Measurements from ENCODE around the gene PCGF2.
"Not testable (repeated sequence)": the region's sequence is repeated elsewhere in the genome, so short reads cannot be mapped to it uniquely, and the experiment has no call there.

The PCGF2 gene

GRCh38 chr17:38733982-38734973 is 13.9 kb downstream of the PCGF2 start:
- no peak for DNase-seq

- no peak for DNase-seq
Measured at GRCh38 chr17:38733282-38733981, 14.7 kb downstream of the PCGF2 start.

DNA sequence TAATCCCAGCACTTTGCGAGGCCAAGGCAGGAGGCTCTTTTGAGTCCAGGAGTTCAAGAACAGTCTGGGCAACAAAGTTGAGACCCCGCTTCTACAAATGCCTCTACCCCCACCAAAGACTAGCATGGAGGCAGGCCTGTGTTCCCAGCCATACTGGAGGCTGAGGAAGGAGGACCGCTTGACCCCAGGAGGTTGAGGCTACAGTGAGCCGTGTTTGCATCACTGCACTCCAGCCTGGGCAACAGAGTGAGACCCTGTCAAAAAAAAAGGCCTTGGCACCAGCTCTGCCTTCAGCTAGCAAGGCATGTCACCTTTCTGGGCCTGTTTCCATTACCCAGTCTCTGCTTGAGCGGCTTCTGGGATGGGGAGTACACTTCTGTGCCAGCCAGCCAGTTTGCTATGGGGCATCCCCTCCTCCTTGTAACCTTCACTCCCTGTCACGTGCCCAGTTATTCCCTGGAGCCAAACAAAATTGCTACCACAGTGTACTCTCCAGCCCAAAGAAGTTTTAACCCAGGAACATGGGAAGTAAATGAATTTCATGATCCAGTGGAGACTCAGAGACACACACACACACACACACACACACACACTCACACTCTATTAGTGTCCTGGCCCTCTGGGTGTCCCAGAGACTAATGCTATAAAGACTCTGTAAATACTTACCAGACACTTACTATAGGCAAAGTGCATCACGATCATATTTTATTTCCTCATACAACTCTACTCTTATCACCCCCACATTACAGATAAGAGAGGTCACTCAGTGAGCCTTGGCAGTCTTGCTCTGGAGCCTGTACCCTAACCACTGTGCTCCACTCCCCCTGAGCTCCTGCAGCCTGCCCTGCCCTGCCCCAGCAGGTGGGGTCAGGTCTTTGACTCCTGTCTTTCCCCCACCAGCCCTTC is 15.5 kb downstream of the PCGF2 start:
- no peak for DNase-seq

DNA sequence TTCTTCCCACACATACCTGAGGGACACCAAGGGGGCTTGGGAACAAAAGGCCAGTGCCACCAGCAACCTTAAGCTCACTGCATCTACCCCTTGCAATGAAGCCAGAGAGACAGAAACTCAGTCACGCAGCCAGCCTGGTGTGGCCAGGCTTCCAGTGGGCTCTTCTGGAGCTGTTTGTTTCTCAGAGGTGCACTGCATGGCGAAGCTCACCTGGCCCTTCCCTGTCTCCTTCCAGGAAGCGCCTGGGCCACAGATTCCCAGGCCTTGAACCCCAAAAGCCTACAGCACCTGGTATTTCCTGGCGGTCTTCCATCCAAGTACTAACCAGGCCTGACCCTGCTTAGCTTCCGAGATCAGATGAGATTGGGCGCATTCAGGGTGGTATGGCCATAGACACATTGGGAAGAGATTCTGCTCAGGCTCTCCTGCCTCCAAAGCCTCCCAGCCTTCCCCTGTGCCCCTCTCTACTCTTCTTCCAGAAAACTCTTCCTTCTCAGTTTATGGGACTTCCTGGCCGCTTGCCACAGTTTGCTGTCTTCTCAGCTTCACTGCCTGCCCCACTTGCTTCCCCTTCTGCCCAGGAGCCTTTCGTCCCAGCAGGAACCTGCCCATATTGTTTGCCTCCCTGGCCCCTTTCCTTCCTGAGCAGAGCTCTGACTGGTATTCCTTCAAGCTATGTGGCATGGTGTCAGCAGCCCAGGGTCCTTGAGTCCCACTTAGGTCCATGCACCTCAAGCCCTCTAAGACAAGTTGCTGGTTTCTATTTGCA is 16.4 kb downstream of the PCGF2 start:
- DNase-seq: no peak

- no peak for DNase-seq
Measured at GRCh38 chr17:38730526-38731379, 17.4 kb downstream of the PCGF2 start.

- peak; percentile 87 for DNase-seq
Measured at GRCh38 chr17:38729886-38730525, 18.1 kb downstream of the PCGF2 start, which contains the start of gene CISD3. CISD3 (plus strand) TSS chr17:38730341; CDS start chr17:38730359, 18 bp downstream.

DNA sequence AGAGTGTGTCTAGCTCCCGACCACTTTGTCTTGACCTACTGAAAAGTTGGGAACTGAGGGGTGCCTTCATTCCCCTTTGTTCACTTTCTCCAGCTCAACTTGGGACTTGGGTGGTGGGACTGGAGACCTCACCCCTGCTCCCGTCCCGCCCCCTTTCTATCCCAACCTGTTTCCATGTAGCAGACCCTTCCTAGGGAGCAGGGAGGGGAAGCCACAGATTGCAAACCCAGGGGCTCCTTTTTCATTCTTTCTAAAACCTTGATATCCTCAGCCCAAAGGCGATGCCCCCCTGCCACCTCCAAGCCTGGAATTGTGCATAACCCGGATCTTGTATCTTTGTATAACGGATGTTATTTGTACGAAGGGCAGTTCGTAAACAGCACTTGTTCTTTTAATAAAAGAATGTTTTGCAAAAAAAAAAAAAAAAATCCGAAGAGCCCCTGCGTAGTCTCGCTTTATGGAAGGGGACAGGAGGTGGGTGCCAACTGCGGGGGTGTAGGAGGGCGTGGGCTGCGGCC is 18.7 kb downstream of the PCGF2 start:
- no peak for DNase-seq

GRCh38 chr17:38728290-38728831 is 19.8 kb downstream of the PCGF2 start:
- peak; percentile 81 to 87 for DNase-seq

GRCh38 chr17:38727736-38728135 is 20.4 kb downstream of the PCGF2 start:
- DNase-seq: peak; percentile 70 to 78

- DNase-seq: not testable (repeated sequence)
Measured at GRCh38 chr17:38726145-38726544, 22.0 kb downstream of the PCGF2 start.

GRCh38 chr17:38725066-38725465 is 23.1 kb downstream of the PCGF2 start:
- DNase-seq: no peak

DNA sequence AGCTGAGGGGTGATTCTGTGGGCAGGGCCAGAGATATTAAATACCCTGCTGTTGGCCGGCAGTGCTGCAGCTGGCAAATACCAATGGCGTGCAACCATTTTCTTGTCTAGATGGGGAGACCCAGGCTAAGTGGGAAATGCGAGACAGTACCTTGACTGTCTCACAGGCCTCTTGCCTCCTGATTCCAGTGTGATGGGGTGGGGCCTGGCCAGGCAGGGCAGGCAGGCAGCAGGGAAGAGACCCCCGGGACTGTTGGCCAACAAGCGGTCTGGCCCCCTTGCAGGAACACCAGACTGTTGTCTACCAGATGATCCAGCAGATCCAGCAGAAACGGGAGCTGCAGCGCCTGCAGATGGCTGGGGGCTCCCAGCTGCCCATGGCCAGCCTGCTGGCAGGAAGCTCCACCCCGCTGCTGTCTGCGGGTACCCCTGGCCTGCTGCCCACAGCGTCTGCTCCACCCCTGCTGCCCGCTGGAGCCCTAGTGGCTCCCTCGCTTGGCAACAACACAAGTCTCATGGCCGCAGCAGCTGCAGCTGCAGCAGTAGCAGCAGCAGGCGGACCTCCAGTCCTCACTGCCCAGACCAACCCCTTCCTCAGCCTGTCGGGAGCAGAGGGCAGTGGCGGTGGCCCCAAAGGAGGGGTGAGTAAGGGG is 23.7 kb downstream of the PCGF2 start:
- no peak for DNase-seq

GRCh38 chr17:38721802-38722201 is 26.3 kb downstream of the PCGF2 start:
- no peak for DNase-seq

DNA sequence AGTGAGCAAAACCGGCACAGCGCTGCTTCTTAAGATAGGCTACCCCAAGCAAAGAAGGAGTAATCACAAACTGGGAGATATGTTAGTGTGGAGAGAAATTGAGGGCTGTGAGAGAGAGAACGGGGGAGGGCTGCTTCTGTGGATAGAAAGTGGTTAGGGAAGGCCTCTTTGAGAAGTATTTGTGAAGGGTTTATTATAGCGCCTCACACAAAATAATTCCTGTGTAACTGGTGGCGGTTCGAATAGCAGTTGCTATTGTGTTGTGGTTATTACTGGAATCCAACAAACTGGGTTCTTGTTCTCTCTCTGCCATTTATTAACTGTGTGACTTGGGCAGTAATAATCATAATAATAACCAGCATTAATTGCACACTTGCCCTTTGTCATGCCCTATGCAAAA is 27.2 kb downstream of the PCGF2 start:
- no peak for DNase-seq

DNA sequence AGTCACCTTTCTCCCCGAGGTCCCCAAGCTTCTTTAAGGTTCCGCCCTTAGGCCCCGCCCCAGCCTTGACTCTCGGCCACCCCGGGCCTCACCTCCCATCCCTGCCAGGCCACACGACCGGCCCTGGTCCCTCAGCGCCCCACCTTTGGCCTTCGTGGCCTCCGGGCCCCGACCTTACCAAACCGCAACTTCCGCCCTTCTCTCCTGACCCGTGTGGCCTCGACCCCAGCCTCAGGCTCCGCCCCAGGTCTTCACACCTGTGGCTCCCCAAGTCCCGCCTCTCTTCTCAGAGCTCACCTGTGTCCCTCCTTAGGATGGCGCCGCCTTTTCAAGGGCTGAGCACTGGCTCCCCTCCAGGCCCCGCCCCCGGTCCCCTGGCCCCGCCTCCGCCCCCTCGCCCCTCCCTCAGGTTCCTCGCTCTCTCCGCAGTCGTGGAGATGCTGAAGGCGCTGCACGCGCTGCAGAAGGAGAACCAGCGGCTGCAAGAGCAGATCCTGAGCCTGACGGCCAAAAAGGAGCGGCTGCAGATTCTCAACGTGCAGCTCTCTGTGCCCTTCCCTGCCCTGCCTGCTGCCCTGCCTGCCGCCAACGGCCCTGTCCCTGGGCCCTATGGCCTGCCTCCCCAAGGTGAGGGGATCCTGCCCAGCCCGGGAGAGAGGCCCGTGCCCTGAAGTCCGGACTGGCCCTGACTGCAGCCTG is 28.0 kb downstream of the PCGF2 start:
- DNase-seq: no peak

DNA sequence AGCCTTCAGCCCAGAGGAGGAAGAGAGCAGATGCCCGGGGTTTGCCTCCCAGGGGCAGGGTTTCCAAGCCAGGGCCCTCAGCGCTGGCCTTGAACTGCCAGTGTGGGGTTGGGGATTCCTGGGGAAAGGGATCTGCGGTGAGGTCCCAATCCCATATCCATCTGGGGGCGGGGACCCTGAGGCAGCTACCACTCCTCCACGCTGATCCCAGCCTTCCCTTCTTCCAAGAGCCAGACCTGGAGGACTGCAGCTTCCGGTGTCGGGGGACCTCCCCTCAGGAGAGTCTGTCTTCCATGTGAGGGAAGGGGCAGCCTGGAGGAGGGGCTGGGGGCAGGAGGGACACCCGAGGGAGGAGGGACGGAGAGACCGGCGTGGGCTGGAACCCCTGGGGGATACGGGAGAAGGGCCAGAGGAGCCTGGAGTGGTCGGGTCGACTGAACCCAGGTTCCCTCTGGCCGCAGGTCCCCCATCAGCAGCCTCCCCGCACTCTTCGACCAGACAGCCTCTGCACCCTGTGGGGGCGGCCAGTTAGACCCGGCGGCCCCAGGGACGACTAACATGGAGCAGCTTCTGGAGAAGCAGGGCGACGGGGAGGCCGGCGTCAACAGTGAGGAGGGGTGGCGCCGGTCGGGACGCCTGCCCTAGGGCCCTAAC is 28.7 kb downstream of the PCGF2 start:
- no peak for DNase-seq

GRCh38 chr17:38717139-38717745 is 30.9 kb downstream of the PCGF2 start:
- DNase-seq: no peak
